ENCODE measurements around the gene USP13. TPM values are rescaled to one million over a fixed set of nuclear protein-coding genes. Genes with fewer than 3 reads are reported as not detected.

USP13 gene
- total RNA-seq, 1 donor from 2014 or later = 11.0 TPM

DNA sequence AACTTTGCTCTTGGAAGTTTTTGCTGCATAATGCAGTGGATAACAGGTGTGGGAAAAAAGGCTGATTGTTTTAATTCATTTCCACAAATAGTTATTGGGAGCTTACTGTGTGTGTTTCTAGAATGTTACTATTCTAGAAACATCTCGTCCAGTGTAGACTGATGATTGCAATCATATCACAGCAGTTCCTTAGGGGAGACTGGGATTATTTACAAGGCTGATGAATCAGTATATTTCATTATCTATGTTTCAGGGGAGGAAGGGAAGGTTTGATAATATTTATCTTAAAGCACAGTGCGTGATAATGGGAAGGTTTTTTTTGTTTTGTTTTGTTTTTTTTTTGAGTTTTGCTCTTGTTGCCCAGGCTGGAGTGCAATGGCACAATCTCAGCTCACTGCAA is 2.4 kb downstream of the USP13 start:
- H3K36me3 Mint-ChIP-seq (ENCODE audit: low read depth) = peaks cover 6% of the 10 kb centered on the region
- H3K27ac Mint-ChIP-seq = no peak overlapping the region
- H3K4me1 Mint-ChIP-seq = peaks cover 25% of the 10 kb centered on the region
- DNase-seq (no peak), ATAC-seq (ENCODE audit: low read depth) (no peak)
- intact Hi-C loops (cut with micrococcal nuclease) = no loop called here
- TF ChIP-seq, protein P1, sequence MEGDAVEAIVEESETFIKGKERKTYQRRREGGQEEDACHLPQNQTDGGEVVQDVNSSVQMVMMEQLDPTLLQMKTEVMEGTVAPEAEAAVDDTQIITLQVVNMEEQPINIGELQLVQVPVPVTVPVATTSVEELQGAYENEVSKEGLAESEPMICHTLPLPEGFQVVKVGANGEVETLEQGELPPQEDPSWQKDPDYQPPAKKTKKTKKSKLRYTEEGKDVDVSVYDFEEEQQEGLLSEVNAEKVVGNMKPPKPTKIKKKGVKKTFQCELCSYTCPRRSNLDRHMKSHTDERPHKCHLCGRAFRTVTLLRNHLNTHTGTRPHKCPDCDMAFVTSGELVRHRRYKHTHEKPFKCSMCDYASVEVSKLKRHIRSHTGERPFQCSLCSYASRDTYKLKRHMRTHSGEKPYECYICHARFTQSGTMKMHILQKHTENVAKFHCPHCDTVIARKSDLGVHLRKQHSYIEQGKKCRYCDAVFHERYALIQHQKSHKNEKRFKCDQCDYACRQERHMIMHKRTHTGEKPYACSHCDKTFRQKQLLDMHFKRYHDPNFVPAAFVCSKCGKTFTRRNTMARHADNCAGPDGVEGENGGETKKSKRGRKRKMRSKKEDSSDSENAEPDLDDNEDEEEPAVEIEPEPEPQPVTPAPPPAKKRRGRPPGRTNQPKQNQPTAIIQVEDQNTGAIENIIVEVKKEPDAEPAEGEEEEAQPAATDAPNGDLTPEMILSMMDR (IDR thresholded peaks at IDR 0.05) = no peak
- no peaks in the 10 kb centered on the region for H3K27me3 Mint-ChIP-seq
- no peaks in the 10 kb centered on the region for H3K9me3 Mint-ChIP-seq
- POLR2A ChIA-PET = no interaction called here
- peak overlapping the region; percentile 48 for H3K4me3 Mint-ChIP-seq
- CTCF ChIA-PET = no interaction called here

DNA sequence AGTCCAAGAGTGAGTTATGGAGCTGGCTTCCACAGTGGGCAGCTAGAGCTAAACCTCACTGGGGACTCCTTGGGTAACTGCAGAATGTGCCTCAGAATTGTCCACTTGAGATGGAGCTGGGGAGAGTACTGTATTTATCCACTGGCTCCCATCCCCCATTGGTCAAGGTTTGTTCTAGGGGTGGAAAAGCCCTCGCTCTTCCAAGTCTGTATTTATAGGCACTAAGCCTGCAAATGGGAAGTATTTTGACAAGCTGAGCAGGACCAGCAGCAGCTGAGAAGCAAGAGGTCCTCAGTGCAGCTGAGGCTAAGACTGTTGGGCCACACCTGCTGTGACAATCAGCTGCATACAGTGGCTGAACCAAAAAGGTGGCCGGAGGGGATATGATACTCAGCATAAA is 5.8 kb downstream of the USP13 start:
- H3K9me3 Mint-ChIP-seq = no peaks in the 10 kb centered on the region
- no peak for ATAC-seq (ENCODE audit: low read depth)
- H3K27ac Mint-ChIP-seq = no peak overlapping the region
- POLR2A ChIA-PET = interaction anchor here (1.0 to 1.3 kb wide), 2 partner anchors 9 kb away, joined by 3 read pairs; no protein-coding TSS in a partner anchor
- H3K4me3 Mint-ChIP-seq = no peak overlapping the region
- no peaks in the 10 kb centered on the region for H3K27me3 Mint-ChIP-seq
- intact Hi-C loops (cut with micrococcal nuclease) = no loop called here
- no peak for DNase-seq
- TF ChIP-seq, protein P1 (IDR thresholded peaks at IDR 0.05) = no peak
- peaks cover 13% of the 10 kb centered on the region for H3K4me1 Mint-ChIP-seq
- CTCF ChIA-PET = no interaction called here
- H3K36me3 Mint-ChIP-seq (ENCODE audit: low read depth) = peaks cover 2% of the 10 kb centered on the region

DNA sequence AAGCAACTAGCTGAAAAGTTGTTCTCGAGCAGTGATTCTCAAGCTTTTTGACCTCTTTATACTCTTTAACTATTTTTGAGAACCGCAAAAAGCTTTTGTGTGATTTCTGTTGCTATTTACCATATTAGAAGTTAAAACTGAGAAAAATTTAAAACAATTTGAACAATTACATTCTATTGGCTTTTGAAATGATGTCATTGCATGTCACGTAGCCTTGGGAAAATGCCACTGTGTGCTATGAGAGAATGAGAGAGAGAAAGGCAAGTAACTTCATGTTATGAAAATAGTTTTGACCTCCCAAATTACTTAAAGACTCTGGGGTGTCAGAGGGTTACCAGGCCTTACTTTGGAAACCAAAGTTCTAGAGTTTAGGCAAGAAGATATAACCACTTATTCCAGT is 8.0 kb downstream of the USP13 start:
- Mint-ChIP-seq H3K36me3 (ENCODE audit: low read depth) (no peaks in the 10 kb centered on the region), H3K27me3 (no peaks in the 10 kb centered on the region), H3K9me3 (no peaks in the 10 kb centered on the region), H3K4me1 (no peaks in the 10 kb centered on the region), H3K4me3 (no peak overlapping the region), H3K27ac (no peak overlapping the region)
- intact Hi-C loops (cut with micrococcal nuclease) = no loop called here
- TF ChIP-seq, protein P1 (IDR thresholded peaks at IDR 0.05) = no peak
- ATAC-seq (ENCODE audit: low read depth) (no peak), DNase-seq (no peak)
- CTCF ChIA-PET = interaction anchor here (2.4 kb wide), 1 partner anchor 11 kb away, joined by 10 read pairs; no protein-coding TSS in a partner anchor
- POLR2A ChIA-PET = no interaction called here

GRCh38 chr3:179661777-179662176 is 8.9 kb downstream of the USP13 start:
- H3K27ac Mint-ChIP-seq = no peak overlapping the region

DNA sequence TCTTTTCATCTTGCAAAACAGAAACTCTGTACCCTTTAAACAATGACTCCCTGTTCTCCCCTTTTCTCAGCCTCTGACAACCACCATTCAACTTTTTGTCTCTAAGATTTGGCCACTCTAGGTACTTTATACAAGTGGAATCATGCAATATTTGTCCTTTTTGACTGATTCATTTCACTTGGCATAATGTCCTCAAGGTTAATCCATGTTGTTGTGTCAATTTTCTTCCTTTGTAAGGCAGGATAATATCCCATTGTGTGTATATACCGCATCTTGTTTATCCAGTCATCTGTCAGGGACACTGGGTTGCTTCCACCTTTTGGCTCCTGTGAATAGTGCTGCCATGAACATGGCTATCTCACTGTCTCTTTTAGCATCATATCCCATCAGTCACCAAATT is 10.3 kb downstream of the USP13 start:
- ATAC-seq (ENCODE audit: low read depth) (no peak), DNase-seq (no peak)
- Mint-ChIP-seq H3K4me1 (no peaks in the 10 kb centered on the region), H3K9me3 (no peaks in the 10 kb centered on the region), H3K27ac (no peak overlapping the region), H3K36me3 (ENCODE audit: low read depth) (no peaks in the 10 kb centered on the region), H3K4me3 (no peak overlapping the region), H3K27me3 (no peaks in the 10 kb centered on the region)
- ChIA-PET CTCF (no interaction called here), POLR2A (no interaction called here)
- intact Hi-C loops (cut with micrococcal nuclease) = no loop called here
- TF ChIP-seq, protein P1 (IDR thresholded peaks at IDR 0.05) = no peak

More at GRCh38 chr3:179661777-179662176, 8.9 kb downstream of the USP13 start:
- TF ChIP-seq, protein P1 (IDR thresholded peaks at IDR 0.05) = no peak
- Mint-ChIP-seq H3K9me3 (no peaks in the 10 kb centered on the region), H3K4me1 (no peaks in the 10 kb centered on the region), H3K36me3 (ENCODE audit: low read depth) (no peaks in the 10 kb centered on the region), H3K27me3 (no peaks in the 10 kb centered on the region), H3K4me3 (no peak overlapping the region)
- CTCF ChIA-PET = interaction anchor here (2.4 kb wide), 1 partner anchor 12 kb away, joined by 10 read pairs; no protein-coding TSS in a partner anchor
- POLR2A ChIA-PET = no interaction called here
- no peak for DNase-seq
- no peak for ATAC-seq (ENCODE audit: low read depth)
- intact Hi-C loops (cut with micrococcal nuclease) = no loop called here
